ENCODE measurements around the gene RSL1D1.
A peak's percentile ranks its signal among the peaks of the same experiment; 100 is the strongest.
"Not testable (repeated sequence)": the region's sequence is repeated elsewhere in the genome, so short reads cannot be mapped to it uniquely, and the experiment has no call there.

The RSL1D1 gene

DNA sequence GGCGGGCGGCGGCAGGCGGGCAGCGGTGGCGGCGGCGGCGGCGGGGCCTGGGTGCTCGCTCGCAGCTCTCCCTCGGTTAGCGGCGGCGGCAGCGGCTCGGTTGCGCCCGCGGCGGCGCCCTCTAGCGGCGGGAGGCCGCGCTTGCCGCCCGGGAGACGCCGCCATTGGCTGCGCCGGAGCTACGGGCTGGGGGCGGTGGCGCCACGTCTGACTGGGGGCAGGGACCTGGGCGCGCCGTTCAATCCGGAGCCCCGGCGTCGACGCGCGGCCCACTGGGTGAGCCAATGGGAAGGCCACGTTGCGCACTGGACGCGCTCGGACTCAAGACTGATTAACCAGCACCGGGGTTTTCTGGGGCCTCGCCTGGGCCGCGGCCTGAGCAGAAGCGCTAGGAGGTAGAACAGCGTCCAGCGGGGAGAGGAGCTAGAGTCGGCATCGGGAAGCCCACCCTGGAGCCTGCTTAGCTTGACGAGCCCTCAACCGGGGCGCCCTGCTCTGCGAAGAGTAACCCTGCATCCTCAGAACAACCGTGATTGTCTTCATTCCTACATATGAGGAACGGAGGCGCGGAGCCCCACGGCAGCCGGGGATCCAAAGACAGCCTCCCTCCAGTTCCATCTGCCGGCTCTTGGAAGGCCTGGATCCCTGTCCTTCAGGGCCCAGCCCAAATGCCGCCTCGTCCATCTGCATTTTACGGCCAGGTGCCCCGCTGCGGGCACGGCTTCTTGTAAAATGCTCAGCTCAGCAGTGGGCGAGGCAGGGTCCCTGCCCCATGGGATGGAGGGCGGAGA lies 54.0 kb downstream of the RSL1D1 start, which contains the start of gene ZC3H7A:
ZC3H7A (minus strand) TSS at position 93 of the 791 bp plus-strand sequence. CDS start 14,904 bp downstream, outside the sequence.
- peak; percentile 89 for DNase-seq

DNA sequence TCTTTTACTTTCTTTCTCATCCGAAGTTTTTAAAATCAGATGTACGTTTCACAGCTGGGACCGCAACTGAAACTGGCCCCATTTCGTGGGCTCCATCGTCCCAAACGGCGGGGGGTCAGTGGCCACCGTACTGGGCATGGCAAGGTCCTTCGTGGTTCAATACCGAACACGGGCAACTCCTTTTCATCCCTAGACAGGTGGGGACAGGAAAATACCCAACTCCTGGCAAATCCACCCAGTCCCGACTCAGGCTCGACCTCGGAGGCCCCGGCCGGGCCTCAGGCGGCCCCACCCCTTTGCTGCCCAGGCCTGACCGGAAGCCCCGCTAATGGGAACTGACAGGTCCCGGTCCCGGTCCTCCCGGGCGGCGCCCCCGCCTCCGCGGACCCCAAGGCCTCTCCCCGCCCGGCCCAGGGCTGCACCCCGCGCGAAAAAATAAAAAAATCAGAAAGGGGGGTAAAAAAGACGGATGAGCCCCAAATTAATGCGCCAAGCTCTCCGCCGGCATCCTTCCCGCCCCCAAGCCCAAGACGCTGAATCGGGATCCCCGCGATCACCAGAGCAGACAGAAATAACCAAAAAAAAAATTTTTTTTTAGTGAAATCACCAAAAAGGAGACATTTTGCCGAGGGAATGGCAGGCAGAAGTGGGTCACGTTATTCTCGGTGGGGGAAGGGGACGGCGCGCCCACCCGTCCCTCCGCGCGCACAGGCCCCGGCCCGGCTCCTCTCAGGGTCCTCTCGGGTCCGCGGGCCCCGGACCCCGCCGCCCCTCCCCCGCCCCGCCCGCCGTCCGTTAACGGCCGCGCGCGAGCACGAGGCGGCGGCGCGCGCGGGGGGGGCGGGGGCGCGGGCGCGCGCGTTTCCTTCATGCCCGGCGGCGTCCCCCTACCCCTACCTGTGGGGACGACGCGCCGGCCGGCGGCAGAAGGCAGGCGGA lies 54.8 kb downstream of the RSL1D1 start:
- peak; percentile 19 for DNase-seq

DNA sequence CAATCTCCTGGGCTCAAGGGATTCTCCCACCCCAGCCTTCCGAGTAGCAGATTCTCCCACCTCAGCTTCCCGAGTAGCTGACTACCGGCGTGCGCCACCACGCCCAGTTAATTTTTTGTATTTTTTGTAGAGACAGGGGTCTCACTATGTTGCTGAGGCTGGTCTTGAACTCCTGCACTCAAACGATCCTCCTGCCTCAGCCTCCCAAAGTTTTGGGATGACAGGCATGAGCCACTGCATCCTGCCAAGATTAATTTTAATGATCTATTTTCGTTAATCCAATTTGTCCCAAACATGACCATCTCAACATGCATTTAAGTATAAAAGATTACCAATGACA lies 55.5 kb downstream of the RSL1D1 start:
- no peak for DNase-seq

DNA sequence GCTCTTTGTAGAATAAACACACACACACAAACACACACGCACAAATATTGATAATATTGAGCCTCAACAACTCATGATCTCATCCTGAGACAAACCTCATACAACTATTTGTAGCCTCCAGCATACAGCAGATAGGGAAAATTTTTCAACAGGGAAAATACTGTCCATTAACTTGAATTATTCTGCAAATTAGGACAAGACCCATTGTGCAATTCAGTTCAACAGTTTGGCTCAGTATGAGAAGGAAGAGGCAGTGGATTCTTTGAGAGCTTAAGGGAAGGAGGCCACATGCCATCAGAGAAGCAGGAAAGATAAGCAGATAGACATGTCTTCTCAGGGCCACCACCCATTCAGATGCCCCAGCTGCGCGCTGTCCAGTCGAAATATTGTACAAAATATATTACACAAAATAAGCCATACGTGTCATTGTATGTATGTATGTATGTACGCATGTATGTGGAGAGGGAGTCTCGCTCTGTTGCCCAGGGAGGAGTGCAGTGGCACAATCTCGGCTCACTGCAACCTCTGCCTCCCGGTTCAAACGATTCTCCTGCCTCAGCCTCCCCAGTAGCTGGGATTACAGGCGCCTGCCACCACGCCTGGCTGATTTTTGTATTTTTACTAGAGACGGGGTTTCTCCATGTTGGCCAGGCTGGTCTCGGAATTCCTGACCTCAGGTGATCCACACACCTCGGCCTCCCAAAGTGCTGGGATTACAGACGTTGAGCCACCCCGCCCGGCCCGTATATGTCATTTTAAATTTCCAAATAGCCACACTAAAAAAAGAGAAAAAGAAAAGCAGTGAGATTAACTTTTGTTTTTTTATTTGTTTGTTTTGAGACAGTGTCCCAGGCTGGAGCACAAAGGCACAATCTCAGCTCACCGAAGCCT lies 56.1 kb downstream of the RSL1D1 start:
- no peak for DNase-seq

DNA sequence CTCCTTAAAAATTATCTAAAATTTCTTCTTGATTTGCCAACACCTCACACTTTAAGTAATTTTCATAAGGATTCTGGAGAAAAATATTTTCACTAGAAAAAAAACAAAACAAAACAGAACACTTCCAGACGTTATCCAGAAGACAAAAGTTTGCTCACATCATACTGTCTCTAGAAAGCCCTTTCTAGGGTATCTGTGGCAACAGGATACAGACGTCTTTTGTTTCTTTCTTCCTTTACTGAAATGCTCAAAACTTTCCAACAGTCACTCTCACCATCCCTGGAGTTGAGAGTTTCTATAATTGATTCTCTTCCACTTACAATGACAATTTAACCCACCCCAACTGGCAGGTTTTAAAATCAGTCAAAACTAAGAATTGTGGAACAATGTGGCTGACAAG lies 56.9 kb downstream of the RSL1D1 start:
- no peak for DNase-seq

DNA sequence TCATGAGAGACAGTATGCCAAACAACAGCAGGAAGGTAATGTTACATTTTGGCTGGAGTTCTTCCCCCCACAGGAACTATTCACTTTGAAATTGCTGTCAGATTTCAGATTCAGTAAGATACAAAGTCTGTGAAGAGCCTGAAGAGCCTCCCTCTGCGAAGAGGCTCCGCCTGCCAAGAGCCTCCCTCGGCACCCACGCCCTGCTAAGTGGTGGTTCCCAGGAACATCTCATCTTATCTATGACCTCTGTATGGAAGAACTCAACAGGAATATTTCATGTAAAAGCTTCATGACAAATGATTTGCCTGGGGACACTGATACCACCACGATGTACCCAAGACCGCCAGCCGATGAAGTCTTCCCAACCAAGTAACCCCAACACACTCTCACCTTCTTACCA lies 57.5 kb downstream of the RSL1D1 start:
- no peak for DNase-seq

DNA sequence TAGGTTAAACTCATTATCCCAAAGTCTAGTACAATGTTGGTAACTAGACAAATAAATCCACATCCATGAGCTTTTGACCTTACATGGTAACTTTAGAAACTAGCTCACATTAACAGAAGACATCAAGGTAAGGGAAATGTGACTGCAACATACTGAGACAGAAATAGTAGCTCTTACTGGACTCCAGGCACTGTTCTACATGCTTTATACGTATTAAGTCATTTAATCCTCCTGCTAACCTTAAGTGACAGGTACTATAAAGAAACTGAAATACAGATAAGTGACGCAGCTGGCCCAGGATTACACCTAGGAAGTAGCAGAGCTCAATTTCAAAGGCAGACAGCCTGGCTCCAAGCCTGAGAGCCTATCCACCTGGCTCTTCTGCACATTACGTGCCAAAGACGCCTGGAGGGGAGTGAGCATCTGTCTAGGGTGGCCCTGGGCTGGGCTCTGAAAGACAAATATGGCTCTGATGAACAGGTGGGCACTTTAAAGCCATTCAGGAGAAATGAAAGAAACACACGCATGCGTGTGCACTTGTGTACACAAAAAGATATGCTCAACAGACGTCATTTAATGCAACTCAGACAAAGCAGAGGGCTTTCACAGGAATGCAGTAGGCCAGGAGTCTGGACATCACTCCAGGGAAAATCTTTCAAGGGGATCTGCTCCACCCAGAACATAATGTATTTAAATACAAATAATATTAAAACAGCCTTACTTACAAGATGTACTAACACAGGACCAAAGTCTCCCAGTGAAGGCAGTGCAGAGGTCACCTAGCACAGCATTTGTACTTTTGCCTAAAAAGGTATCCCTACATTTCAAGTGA lies 58.7 kb downstream of the RSL1D1 start:
- peak; percentile 37 for DNase-seq

DNA sequence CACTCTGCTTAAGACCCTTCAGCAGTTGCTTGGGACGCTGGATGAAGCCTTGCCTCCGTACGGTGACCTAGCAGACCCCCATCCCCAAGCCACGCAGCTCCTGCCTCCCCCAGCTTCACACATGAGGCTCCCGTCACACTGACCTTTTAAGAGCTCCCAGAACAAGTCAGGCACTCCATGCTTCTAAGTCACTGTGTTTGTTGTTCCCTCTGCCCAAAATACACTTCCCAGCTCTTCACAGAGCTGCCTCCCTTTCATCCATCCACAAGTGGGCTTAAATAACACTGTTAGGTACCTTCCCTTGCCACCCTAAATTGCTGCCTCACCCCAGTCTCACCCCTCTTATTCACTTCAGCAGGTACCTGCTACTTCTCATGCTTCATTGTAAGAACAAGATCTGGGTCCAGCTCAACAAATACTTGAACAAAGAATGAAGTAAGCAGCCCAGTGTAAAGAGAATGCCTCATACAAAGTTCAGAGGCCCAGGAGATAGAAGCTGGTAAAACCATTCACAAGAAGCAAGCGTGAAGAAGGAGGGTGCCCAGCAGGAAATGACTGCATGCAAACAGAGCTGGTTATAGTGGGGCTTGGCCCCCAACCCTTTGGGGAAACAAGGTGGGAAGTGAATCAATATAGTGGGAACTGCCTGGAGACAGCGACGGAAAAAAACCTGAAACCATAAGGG lies 60.1 kb downstream of the RSL1D1 start:
- DNase-seq: no peak

DNA sequence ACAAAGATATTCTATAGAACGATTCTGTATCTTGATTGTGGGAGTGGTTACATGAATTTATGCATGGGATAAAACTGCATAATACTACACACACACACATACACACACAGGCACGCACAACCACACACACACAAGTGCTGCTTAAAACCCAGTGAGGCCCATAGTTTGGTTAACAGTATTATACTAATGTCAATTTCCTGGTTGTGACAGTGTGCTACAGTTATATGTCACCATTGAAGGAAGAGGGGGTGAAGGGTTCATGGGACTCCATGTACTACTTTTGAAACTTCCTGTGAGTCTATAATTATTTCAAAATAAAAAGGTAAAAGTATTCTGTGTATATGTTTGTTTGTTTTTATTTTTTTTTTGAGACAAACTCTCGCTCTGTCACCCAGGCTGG lies 62.4 kb downstream of the RSL1D1 start:
- no peak for DNase-seq

DNA sequence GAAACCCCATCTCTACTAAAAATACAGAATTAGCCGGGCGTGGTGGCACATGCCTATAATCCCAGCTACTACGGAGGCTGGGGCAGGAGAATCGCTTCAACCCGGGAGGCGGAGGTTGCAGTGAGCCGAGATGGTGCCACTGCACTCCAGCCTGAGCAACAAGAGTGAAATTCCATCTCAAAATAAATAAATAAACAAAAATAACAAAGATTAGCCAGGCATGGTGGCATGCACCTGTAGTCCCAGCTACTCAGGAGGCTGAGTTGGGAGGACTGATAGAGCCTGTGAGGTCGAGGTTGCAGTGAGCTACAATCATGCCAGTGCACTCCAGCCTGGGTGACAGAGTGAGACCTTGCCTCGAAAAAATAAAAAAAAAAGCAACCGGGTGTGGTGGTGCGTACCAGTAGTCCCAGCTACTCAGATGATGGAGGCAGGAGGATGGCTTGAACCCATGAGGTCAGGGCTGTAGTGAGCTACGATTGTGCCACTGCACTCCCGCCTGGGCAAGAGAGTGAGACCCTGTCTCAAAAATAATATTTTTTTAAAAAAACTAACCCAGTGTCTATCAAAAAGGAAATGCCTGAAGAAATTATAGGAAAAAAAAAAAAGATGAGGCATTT lies 66.3 kb downstream of the RSL1D1 start:
- DNase-seq: not testable (repeated sequence)

DNA sequence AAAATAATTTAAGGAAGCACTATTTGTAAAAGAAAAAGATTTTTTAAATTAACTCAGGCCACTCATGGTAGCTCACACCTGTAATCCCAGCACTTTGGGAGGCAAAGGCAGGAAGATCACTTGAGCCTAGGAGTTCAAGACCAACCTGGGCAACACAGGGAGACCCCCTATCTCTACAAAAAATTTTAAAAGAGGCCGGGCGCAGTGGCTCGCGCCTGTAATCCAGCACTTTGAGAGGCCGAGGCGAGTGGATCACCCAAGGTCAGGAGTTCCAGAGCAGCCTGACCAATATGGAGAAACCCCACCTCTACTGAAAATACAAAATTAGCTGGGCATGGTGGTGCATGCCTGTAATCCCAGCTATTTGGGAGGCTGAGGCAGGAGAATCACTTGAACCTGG lies 67.0 kb downstream of the RSL1D1 start:
- not testable (repeated sequence) for DNase-seq

DNA sequence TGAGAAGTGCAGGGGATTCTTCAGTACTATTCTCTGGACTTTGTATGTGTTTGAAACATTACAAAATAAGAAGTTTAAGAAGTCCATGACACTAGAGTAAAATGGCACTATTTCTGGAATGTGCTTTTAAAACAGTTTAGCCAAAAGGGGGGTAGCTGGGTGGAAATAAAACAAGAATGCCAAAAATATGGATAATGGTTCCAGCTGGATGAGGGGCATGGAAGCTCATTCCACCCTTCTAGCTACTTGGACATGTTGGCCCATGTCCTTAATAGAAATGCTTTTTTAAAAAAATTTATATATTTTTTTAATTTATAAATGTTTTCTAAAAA lies 67.3 kb downstream of the RSL1D1 start:
- DNase-seq: no peak
